Body of pancreas (tissue), 4 donors: ENCODE measurements around the gene RTN3. TPM values are rescaled to one million over a fixed set of nuclear protein-coding genes. Genes with fewer than 3 reads are reported as not detected.

Experiments used
- ATAC-seq: fragments of 150-250 bp; one replicate; pipeline ENCODE4 v1.9.1; 2016
- DNase-seq, 4 donors: peaks; one replicate each; pipeline ENCODE4 v3.0.0-alpha.2; 2019
- H3K27ac ChIP-seq, 4 donors: fragments of 200-600 bp; sonication (generic); 1 replicate in 3 of 4; 2 replicates in 1 of 4; pipeline versions ENCODE4 v1.5.1 to v1.6.1; 2016 to 2019; ENCODE audit warnings: mild to moderate bottlenecking in 1 of 4, mixed read lengths in 1 of 4, moderate library complexity in 1 of 4
- H3K27me3 ChIP-seq, 2 donors: fragments of 200-600 bp; sonication (generic); one replicate each; pipeline ENCODE4 v1.6.0; 2016; ENCODE audit warnings: mild to moderate bottlenecking in 1 of 2
- H3K36me3 ChIP-seq, 2 donors: fragments of 200-600 bp; sonication (generic); replicated peaks in 1 of 2; 2 replicates each; pipeline ENCODE4 v1.5.1; 2016; ENCODE audit warnings: low read depth in 2 of 2; ENCODE audit not compliant: insufficient read depth in 1 of 2
- H3K4me1 ChIP-seq: fragments of 200-600 bp; sonication (generic); one replicate; pipeline ENCODE4 v1.6.0; 2016
- H3K4me3 ChIP-seq, 2 donors: fragments of 200-600 bp; sonication (generic); 1 replicate in 1 of 2; 2 replicates in 1 of 2; pipeline ENCODE4 v1.5.1; 2016 to 2019
- H3K9me3 ChIP-seq, 3 donors: fragments of 200-600 bp; sonication (generic); 1 replicate in 2 of 3; 2 replicates in 1 of 3; pipeline ENCODE4 v1.5.1; 2016
- POLR2A ChIP-seq, 3 donors: fragments of 450-650 bp; IDR thresholded peaks; one replicate each; pipeline ENCODE4 v1.6.1; 2016; ENCODE audit warnings: antibody characterized with exemption in 3 of 3, mild to moderate bottlenecking in 2 of 3
- WGBS, 2 donors: methylation state at CpG; one replicate each; pipeline ENCODE4 v1.1.5; 2017; 5-methylcytosine and 5-hydroxymethylcytosine counted together
- intact Hi-C: fragments of 100-400 bp; cut with DNase I; formaldehyde crosslinking; loops from one replicate; pipeline ENCODE4 v1.15.1; 2023
- total RNA-seq, 2 donors: library from RNA; depleted of rRNA; stranded (reverse); fragments of >200 nt; gene quantifications; one replicate each; pipeline ENCODE4 v1.1.0, GENCODE V29; 2016
- TF ChIP-seq, protein P1 (sequence below), 7 experiments: fragments of 450-650 bp in 4 of 7; fragments of 200-600 bp in 3 of 7; sonication (generic) in 3 of 7; IDR thresholded peaks; one replicate each; pipeline ENCODE4 v1.5.1; 2016 to 2019; ENCODE audit warnings: antibody characterized with exemption in 7 of 7

Gene RTN3
- total RNA-seq, 2 donors from 2014 or later: 62.8 to 63.6 TPM

DNA sequence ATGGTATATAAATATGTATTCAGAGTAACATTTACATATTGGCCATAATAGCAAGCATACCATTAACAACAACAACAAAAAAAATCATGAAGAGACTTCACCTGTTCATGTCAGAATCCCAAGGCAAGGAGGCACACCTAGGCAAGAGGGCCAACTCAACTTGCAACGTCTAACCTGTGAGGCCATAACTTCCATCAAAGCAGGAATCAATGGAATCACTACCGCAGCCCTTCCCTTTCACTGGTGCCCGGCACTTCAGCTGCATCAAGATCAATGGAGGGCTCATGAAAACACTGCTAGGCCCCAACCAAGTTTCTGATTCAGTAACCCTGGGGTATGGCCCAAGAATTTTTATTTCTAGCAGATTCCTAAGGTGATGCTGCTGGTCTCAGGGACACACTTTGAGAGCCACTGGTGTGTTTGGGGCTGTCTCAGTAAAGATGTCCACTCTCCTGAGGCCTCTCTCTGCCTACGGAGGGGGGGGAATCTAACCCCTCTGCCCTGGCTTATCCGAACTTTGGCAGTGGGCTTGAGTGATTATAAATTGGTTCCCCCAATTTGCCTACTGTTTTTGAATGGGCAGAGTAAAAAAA lies 79.3 kb downstream of the RTN3 start:
- DNase-seq (no peak), ATAC-seq (no peak)
- Histone ChIP-seq H3K27me3 (no peaks in the 10 kb centered on the region), H3K4me3 (no peak overlapping the region), H3K4me1 (peaks cover 30% of the 10 kb centered on the region), H3K9me3 (no peaks in the 10 kb centered on the region), H3K27ac (no peak overlapping the region), H3K36me3 (peaks cover 0 to 3% of the 10 kb centered on the region in 2 donors)
- 71 to 81% methylated on average over 5 of the region's 5 CpGs for WGBS, 2 donors
- intact Hi-C loops: loop anchor here (10.0 kb wide), 1 partner anchor 184 kb away; no protein-coding TSS in a partner anchor
- TF ChIP-seq, protein P1, sequence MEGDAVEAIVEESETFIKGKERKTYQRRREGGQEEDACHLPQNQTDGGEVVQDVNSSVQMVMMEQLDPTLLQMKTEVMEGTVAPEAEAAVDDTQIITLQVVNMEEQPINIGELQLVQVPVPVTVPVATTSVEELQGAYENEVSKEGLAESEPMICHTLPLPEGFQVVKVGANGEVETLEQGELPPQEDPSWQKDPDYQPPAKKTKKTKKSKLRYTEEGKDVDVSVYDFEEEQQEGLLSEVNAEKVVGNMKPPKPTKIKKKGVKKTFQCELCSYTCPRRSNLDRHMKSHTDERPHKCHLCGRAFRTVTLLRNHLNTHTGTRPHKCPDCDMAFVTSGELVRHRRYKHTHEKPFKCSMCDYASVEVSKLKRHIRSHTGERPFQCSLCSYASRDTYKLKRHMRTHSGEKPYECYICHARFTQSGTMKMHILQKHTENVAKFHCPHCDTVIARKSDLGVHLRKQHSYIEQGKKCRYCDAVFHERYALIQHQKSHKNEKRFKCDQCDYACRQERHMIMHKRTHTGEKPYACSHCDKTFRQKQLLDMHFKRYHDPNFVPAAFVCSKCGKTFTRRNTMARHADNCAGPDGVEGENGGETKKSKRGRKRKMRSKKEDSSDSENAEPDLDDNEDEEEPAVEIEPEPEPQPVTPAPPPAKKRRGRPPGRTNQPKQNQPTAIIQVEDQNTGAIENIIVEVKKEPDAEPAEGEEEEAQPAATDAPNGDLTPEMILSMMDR (IDR thresholded peaks at IDR 0.05): no peak

DNA sequence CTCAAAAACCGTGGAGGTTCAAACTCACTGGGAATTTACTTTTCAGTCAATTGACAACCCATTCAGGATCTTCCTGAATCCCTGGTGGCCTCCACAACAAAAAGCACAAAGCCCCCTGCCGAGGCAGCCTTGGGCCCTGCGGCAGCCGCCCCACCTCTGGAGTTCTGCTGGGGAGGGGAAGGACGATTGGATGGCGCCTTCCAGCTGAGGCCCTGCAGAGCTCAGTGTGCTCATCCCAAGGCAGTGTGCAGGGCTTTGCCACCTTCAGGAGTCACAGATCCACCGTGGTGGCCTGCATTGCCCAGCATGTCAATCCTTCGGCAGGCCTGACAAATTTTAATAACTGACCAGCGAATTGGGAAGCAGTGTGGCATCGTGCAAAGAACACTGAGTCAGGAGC lies 79.9 kb downstream of the RTN3 start:
- H3K9me3 ChIP-seq: no peaks in the 10 kb centered on the region
- WGBS, 2 donors: 79 to 82% methylated on average over 6 to 10 of the region's 10 CpGs
- DNase-seq (no peak), ATAC-seq (no peak)
- H3K27me3 ChIP-seq: no peaks in the 10 kb centered on the region
- H3K4me1 ChIP-seq: peaks cover 36% of the 10 kb centered on the region
- H3K27ac ChIP-seq: no peak overlapping the region
- intact Hi-C loops: loop anchor here (10.0 kb wide), 1 partner anchor 184 kb away; no protein-coding TSS in a partner anchor
- peaks cover 0 to 3% of the 10 kb centered on the region in 2 donors for H3K36me3 ChIP-seq
- TF ChIP-seq, protein P1 (IDR thresholded peaks at IDR 0.05): no peak
- TF ChIP-seq POLR2A (IDR thresholded peaks at IDR 0.05): no peak
- H3K4me3 ChIP-seq: no peak overlapping the region

DNA sequence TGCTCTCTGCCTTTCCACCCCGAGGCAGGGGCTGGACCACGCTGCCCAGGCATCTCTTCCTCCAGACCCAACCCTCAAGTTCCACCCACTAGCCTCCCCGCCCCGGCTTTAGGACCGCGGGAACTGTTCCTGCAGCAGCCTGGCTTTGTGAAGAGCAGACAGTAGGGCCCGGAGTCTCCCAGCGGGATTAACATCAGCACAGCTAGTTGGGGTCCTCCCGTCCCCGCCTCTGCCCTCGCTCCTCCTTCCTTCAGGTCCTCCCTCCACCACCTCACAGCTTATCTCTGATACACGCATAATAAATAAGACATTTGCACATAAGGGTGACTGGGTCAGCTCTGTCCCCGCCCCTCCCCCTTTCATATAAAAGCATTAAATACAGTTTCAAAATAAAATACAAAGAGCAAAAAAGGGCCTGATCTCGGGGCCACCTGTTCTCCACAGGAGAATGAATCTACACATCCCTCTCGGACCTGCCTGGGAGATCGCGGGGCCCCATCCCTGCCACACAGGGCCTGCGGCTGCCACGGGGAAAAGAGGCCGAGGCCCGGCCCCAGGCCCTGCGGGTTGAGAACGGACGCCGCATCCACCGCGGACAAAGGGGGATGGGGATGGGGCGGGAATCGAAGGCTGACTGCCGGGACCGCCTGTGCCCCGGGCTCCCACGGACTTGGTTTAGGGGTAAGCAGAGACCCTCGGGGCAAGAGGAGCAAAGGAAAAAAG lies 80.8 kb downstream of the RTN3 start:
- ATAC-seq: no peak
- Histone ChIP-seq H3K36me3 (peaks cover 0 to 3% of the 10 kb centered on the region in 2 donors), H3K27ac (no peak overlapping the region), H3K4me1 (peaks cover 43% of the 10 kb centered on the region), H3K9me3 (no peaks in the 10 kb centered on the region), H3K4me3 (no peak overlapping the region), H3K27me3 (no peaks in the 10 kb centered on the region)
- intact Hi-C loops: loop anchor here (10.0 kb wide), 1 partner anchor 183 kb away; no protein-coding TSS in a partner anchor
- no peak for TF ChIP-seq POLR2A (IDR thresholded peaks at IDR 0.05)
- WGBS, 2 donors: 61 to 77% methylated on average over 30 to 34 of the region's 34 CpGs
- peak in 1 of 4 donors; percentile 22 for DNase-seq

DNA sequence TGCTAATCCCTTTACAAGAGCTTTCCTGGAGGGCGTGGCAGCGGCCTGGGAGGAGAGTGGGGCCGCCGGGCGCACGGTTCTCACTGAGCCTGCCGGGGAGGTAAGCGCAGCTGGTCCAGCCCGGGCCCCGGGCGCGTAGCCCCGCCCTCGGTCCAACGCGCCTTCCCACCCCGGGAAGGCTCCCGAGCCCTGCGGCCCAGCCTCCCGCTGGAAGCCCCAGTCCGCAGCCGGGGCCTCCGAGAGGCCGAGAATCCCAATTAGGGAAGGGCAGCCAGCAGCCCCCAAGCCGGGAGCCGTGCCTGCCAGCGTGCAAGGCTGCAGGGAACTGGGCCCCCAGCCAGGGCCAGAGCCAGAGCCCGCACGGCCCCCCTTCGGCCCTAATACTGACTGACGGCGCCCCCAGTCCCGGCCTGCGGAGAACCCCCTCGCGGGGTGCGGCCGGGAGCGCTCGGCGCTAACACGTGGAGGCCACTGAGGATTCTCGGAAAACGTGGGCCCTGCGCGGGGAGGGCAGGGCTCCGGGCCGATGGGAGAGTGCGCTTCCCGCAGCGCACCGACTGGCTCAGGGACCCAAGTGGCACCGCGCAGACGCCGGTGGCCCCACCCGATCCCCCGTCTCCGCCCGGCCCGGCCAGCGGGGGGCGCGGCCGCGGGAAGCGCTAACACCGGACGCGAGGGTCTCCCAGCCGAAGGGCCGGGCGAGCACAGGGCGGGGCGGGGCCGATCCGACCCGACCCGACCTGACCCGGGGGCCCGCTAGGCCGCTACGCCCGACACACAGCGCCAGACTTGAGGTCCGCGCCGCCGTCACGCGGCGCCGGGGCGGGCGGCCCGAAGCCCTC lies 81.6 kb downstream of the RTN3 start:
- 52% methylated on average over 82 of the region's 96 CpGs; no CpG with 5 or more reads in 1 of the 2 donors for WGBS, 2 donors
- TF ChIP-seq POLR2A (IDR thresholded peaks at IDR 0.05): no peak
- TF ChIP-seq, protein P1 (IDR thresholded peaks at IDR 0.05): no peak
- H3K27ac ChIP-seq: no peak overlapping the region
- H3K4me3 ChIP-seq: no peak overlapping the region
- no peaks in the 10 kb centered on the region for H3K27me3 ChIP-seq
- peaks cover 0 to 2% of the 10 kb centered on the region in 2 donors for H3K36me3 ChIP-seq
- DNase-seq: peak; percentile 39 to 63 (median 42)
- peak; percentile 44 for ATAC-seq
- peaks cover 45% of the 10 kb centered on the region for H3K4me1 ChIP-seq
- intact Hi-C loops: loop anchor here (10.0 kb wide), 1 partner anchor 182 kb away; no protein-coding TSS in a partner anchor
- no peaks in the 10 kb centered on the region for H3K9me3 ChIP-seq
